ENCODE results near the gene XAGE3.

XAGE3 gene

GRCh38 chrX:52839137-52839536 is 28.7 kb downstream of the XAGE3 start:
- no peak for DNase-seq

GRCh38 chrX:52830551-52830950 is 37.3 kb downstream of the XAGE3 start:
- DNase-seq: no peak

GRCh38 chrX:52824608-52825007 is 43.3 kb downstream of the XAGE3 start:
- DNase-seq: no peak

- DNase-seq: no peak
Observed at GRCh38 chrX:52821079-52821760, 46.7 kb downstream of the XAGE3 start.

- no peak for DNase-seq
Observed at GRCh38 chrX:52819788-52820187, 48.1 kb downstream of the XAGE3 start.
